SIG-M5 treated with dmso at 0.1 percent for 504 hours (cell line): ENCODE results near the gene CTSZ.
"Not testable (repeated sequence)": the region's sequence is repeated elsewhere in the genome, so short reads cannot be mapped to it uniquely, and the experiment has no call there.

Experiments
- DNase-seq: peaks from one replicate; lab custom pipeline; 2025; ENCODE audit not compliant: unreplicated experiment; lab: John Stamatoyannopoulos, UW

CTSZ gene

DNA sequence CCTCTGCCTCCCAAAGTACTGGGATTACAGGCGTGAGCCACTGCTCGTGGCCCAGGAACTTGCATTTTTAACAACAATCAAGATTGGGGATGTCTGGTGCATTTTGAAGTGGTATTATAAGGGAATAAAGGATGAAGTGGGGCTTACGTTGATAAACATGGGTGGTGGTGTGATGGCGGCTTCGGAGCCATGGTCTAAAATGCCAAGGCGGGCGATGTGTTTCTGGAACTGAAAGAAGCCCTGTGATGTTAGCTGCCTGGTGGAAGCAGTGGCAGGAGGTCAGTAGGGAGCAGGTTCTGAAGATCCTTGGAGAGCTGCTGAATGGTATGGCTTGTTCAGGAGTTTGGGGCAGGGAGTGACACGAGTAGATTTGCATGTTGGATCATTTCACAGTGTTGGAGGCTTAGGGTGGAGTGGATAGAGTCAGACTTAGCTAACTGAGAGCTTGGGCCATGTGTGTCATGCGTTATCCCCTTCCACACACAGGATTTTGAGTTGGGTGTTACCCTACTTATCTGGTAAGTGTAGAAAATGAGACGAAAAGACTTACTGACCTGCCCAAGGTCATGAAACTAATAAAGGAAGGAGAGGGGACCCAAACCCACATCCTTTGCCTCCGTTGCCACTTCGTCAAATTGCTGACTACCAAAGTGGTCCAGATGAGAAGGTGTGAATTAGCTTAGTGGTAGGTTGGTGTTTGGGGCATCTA is 24.5 kb downstream of the CTSZ start:
- DNase-seq = no peak

DNA sequence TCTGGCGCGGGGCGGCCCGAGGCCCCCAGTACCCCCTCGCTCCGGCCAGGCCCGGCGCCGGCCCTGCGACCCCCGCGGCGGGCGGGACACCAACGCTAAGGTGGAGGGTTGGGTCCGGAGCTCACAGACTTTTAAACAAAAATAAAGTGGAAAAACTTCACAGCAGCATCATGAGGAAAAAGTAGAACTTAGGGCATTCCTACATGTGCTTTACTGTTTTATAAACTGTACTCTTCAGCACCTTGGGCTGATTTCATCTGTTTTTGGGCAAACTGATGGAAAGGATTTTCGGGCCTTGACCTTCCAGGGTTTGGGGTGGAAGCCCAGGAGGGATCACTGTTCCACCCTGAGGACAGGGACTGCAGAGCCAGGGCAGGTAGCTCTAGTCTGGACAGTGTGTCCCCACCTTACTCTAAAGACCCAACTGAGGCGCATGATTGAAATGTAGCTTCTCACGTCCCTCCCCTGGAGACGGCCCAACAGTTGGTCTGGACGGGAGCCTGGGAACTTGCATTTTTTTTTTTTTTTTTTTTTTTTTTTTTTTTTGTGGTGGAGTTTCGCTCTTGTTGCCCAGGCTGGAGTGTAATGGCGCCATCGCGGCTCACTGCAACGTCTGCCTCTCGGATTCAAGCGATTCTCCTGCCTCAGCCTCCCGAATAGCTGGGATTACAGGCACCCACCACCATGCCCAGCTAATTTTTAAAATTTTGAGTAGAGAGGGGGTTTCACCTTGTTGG is 25.3 kb downstream of the CTSZ start:
- peak; percentile 51 for DNase-seq

DNA sequence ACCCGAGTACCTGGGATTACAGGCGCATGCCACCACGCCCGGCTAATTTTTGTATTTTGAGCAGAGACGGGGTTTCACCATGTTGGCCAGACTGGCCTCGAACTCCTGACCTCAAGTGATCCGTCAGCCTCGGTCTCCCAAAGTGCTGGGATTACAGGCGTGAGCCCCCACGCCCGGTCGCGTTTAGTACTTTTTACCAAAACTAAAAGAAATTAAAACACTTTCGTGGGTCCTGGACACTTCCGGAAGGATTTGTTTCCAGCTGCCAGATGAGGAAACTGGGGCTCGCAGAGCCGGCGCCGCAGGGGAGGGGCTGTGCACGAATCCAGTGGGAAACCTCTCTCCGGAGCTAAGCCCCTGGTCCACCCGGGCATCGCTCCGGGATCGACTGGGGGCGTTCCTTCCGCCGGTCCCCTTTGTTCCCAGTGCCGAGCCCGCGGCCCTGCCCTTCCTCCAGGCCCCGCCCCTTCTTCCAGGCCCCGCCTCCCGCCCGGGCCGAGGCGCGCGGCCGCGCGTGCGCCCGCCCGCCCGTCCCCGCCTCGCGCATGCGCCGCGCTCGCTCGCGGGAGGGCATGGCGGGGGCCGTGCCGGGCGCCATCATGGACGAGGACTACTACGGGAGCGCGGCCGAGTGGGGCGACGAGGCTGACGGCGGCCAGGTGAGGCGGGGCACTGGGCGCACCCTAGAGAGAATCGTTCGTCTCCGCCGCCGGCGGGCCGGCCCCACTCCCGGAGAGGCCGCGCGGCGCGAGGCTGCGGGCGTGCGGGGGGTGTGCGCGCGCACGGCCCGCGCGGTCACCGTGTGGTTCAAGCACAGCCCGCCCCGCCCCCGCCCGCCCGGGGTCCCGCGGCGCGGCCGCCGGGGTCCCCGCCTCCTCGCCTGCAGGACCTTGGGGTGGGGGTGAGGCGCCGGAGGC is 26.1 kb downstream of the CTSZ start, which contains the start of gene NELFCD:
Gene NELFCD (plus strand): TSS at position 546 of the 917 bp plus-strand sequence. CDS start 54 bp downstream, at position 600.
- peak; percentile 77 for DNase-seq

DNA sequence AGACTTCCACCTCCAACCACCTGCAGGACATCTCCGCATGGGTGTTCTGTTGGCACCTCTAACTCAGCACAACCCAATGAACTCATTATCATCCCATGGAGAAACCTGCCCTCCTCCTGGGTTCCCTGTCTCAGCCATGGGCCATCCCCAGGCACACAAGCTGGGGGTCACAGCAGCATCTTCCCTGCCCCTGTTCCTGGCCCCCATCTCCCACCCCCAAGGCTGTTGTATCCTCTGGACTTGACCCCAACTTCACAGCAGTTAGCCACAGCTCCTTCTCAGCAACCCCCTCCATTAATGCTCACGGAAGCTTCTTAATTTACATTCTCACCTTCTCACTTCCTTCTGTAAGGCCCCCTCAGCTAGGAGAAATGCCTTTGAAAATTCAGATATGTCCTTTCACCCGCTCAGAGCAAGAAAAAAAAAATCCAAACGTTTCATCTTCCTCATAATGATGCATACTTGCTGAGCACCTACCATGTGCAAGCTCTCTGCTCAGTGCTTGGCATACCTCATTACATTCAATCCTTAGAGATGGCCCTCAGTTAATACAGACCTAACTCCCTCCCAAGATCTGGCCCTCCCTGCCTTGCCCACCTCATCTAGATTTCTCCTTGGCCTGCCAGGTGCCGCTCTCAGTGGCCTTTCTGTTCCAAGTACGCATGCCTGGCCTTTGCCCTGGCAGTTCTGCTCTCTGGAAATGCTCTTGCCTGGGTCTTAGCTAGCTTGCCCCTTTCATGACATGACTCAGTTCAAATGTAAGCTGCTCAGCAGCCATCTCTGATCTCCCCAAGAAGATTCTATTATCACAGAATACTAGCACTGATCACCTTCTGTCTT is 28.5 kb downstream of the CTSZ start:
- DNase-seq = no peak

DNA sequence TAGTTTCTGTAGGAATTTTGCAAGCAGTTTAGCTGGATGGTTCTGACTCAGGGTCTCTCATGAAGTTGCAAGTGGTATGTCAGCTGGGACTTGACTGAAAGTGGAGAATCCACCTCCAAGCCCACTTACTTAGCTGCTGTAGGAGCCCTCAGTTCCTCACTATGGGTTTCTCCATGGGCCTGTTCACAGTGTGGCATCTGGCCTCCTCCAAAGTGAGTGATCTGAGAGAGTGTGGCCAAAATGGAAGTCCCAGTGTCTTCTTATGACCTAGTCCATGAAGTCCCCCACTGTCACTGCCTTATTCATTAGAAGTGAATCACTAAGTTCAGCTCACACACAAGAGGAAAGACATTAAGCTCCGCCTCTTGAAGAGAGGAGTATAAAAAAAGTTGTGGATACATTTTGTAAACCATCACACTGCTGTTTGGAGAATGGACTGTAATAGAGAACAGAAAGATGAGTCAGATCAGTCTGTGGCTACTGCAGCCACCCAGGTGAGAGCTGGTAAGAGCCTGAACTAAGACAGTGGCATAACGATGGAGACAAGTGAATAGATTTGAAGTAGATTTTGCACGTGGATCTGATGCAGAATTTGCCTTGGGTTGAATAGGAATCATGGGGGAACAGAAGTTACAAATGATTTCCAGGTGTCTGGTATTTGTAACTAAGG is 30.9 kb downstream of the CTSZ start:
- no peak for DNase-seq

DNA sequence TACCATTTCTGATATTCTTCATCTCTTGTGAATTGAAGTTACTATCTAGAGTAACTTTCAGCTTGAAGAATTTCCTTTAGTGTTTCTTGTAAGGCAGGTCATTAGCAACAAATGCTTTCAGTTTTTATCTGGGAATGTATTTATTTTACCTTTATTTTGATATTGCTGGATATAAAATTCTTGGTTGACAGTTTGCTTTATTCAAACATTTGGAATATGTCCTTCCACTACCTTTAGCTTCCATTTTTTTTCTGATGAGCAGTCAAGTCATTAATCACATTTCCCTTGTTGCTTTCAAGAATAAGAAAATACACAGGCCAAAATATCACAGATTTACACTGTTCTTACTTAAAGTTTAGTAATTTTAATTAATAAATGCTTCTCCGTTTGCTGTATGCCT is 31.7 kb downstream of the CTSZ start:
- DNase-seq = no peak

DNA sequence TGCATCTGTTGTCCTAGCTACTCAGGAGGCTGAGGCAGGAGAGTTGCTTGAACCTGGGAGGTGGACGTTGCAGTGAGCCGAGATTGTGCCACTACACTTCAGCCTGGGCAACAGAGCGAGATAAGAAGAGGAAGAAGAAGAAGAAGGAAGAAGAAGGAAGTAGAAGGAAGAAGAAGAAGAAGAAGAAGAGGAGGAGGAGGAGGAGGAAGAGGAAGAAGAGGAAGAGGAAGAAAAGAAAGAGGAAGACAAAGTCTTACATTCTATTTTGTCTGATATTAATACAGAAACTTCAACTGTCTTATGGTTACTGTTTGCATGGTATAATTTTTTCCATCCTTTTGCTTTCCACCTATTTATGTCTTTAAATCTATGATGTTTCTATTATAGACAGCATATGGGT is 33.2 kb downstream of the CTSZ start:
- DNase-seq = peak; percentile 16

DNA sequence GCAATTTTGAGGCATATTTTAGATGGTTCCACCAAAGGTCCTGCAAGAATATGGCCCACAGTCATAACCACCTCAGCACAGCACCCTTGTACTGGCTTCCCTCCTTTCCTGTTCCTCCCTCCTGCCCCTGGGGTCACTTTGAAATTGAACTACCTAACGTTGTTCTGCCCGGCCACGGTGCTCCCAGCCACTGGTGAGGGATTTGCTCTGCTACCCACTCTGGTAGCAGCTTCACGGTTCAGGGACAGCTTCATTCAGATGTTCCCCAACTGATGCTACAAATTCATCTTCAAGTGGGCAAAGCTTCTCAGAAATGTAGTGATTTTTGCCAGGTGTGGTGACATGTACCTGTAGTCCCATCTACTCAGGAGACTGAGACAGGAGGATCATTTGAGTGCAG is 33.9 kb downstream of the CTSZ start:
- no peak for DNase-seq

DNA sequence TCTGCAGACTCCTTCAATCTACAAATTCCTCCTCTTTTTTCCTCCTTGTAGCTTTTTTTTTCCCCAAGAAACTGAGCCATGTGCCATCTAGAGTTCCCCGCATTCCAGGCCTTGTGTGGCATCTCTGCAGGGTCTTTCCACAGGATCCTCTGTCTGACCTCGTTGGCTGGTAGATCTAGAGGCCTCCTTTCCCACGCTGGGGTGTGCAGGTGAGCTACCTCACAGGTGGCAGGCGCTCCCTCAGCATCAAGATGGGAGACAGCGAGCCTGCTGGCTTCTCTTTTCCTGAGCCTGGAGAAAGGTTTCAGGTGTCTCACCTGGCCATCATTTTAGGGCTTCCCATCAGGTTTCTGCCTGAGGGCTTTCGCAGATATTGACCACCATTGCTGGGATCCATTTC is 35.6 kb downstream of the CTSZ start:
- no peak for DNase-seq

DNA sequence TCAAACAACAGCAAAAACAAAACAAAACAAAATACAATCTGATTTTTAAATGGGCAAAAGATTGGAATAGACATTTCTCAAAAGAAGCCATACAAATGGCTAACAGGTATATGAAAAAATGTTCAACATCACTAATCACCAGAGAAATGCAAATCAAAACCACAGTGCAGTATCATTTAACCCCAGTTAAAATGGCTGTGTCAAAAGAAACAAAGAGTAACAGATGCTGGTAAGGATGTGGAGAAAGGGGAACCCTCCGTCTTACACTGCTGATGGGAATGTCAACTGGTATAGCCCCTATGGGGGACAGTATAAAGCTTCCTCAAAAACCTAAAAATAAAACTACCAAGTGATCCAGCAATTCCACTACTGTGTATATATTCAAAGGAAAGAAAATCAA is 36.9 kb downstream of the CTSZ start:
- no peak for DNase-seq

DNA sequence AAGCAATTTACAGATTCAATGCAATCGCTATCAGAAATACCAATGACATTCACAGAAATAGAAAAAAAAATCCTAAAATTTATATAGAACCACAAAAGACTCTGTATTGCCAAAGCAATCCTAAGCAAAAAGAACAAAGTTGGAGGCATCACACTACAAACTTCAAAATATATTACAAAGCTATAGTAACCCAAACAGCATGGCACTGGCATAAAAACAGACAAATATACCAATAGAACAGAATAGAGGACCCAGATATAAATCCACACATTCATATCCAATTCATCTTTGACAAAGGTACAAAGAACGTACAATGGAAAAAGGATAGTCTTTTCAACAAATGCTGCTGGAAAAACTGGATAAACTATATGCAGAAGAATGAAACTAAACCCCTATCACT is 37.6 kb downstream of the CTSZ start:
- DNase-seq = no peak

DNA sequence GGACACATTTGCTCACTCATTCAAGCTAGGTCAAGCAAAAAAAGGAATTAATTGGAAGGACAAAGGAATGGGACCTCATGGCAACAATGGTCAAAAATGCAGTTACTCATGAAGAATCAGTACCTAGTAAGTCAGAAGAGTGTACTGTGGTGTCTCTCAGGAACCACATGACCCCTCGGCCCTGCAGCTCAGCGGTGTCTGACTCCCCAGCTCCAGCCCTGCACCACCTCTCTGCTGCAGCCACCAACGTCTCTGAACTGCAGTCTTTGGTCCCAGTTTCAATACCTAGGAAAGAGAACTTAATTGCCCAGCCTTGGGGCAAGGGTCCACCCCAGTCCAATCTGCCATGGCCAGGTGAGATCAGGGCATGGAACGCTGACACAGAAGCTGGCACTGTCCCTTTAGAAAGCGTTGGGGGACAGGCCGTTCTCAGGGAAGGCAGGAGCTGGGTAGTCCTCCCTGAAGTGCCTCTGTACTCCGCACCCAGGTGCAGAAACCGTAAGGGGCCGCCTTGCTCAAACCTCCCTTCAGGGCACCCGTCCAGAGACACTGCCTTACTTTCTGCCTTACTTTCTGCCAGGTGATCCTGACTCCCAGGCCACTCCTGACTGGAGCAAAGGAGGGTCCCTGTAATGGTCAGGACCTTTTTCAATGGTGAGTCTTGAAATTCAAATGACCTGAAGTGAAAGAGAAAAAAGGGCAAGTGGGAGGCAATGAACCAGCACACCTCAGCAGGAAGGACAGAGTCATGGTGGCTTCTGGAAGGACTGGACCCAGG is 39.2 kb downstream of the CTSZ start:
- DNase-seq = no peak

DNA sequence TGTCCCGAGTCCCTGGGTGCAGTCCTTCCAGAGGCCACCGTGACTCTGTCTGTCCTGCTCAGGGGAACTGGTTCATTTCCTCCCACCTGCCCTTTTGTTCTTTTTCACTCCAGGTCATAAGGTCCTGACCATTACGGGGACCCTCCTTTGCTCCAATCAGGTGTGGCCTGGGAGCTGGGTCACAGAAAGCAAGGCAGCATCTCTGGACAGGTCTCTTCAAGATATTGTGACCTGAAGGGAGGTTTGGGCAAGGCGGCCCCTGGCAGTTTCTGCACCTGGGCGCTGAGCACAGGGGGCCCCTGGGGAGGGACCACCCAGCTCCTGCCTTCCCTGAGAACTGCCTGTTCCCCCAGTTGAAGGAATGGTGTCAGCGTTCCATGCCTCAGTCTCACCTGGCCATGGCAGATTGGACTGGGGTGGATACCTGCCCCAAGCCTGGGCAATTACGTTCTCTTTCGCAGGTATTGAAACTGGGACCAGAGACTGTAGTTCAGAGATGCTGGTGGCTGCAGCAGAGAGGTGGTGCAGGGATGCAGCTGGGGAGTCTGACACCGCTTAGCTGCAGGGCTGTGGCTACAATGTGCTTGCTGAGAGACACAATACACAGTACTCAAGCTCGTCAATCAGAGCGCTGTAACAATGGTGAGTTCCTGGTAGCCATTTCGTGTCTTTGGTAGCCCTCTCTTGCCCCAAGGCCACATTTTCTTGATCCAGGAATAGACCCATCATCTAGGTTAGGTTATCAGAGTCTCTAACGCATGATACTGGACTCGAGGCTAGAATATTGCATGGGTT is 41.6 kb downstream of the CTSZ start:
- no peak for DNase-seq

DNA sequence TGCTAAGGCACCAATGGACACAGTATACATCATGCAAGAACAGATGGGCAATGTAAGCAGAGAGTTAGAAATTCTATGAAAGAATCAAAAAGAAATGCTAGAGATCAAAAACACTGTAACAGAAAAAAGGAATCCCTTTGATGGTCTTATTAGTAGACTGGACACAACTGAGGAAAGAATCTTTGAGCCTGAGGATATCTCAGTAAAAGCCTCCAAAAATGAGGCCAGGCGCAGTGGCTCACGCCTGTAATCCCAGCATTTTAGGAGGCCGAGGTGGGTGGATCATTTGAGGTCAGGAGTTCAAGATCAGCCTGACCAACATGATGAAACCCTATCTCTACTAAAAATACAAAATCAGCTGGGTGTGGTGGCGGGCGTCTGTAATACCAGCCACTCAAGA is 43.1 kb downstream of the CTSZ start:
- not testable (repeated sequence) for DNase-seq

DNA sequence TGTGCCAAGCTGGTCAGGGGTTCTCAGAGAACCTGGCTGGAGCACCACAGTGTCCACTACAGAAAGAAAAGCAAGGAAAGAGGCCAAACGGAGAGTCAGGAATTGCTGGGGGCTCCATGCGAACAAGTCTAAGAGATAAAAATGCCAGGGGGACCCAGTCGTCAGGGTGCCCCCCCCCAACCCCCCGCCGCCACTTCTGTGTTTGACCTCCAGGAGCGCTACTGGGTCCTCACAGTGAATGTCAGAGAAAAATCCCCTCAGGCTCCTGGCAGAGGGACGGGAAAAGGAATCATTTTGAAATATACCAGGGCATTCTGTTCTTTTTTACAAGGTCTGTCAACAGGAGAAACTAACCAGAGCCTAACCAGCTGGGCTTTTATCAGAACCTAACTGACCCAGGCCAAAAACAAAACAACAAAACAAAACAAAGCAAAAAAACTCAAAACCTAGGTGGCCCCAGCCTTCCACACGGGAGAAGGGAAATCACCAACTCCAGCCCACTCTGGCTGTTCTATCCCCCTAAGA is 43.9 kb downstream of the CTSZ start:
- DNase-seq = no peak

DNA sequence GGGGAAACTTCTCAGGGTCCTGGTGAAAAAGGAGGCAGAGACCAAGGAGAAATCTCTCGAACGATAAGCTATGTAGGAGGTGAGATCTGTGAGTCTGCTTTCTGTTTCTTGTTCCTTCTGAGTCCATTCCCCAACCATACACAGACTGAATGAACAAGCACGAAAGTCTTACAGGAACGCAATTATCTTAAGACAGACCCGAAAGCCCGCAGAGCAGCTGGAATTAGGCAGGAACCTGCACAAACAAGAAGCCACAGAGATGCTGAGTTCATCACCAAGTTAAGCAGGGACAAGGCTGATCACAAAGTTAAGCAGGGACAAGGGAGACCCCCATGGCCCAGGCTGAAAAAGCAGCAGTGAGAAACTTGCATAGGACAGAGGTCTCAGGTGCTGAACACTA is 47.4 kb downstream of the CTSZ start:
- DNase-seq = no peak

DNA sequence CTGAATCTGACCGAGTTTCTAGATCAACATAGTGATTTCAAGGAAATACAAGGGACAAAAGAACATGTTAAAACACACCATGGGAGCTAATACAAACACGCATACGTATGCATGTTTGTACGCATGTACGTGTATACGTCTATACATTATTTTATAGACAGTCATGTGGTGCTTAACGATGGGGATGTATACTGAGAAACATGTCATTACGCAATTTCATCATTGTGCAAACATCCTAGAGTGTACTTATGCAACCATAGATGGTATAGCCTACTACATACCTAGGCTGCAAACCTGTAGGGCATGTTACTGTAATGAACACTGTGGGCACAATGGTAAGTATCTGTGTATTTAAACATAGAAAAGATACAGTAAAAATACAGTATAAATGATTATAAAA is 51.0 kb downstream of the CTSZ start:
- peak; percentile 93 for DNase-seq

DNA sequence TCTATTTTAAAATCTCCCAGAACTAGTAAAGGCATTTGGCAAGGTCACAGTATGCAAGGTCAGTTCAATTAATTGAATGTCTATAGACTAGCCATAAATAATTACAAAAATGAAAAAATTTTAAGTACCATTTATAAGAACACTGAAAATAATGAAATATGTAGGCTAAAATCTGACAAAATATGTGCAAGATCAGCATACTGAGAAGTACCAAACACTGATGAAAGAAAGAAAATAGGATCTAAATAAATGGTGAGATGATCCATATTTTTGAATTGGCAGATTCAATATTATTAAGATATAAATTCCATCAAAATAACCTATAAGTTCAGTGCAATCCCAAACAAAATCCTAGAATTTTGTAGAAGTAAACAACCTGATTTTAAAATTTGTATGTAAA is 54.0 kb downstream of the CTSZ start:
- DNase-seq = no peak
